WTC11 (cell line): Measurements from ENCODE around the gene HS2ST1. TPM values are rescaled to one million over a fixed set of nuclear protein-coding genes. Genes with fewer than 3 reads are reported as not detected.

Experiments used
- ATAC-seq: fragments of 200-7000 bp; cut with Tn5 transposase; 2 replicates; pipeline ENCODE4 v1.10.0; 2021; ENCODE audit warnings: mild to moderate bottlenecking, moderate library complexity
- CTCF ChIA-PET: fragments of 300-600 bp; sonication (Branson Sonifier 250); formaldehyde crosslinking; loops from one replicate; lab custom pipeline; 2021; ENCODE audit warnings: antibody characterized with exemption; lab: Charles Lee
- POLR2A ChIA-PET: fragments of 350-600 bp; sonication (Branson Sonifier 250); formaldehyde crosslinking; loops from one replicate; lab custom pipeline; 2021; ENCODE audit warnings: antibody characterized with exemption; lab: Charles Lee
- DNase-seq: peaks from one replicate; pipeline ENCODE4 v3.0.0; 2021; ENCODE audit warnings: low spot score
- H3K27ac Mint-ChIP-seq: 2 replicates; pipeline ENCODE4 v1.8.0; 2021; ENCODE audit warnings: mixed read lengths
- H3K27me3 Mint-ChIP-seq: 2 replicates; pipeline ENCODE4 v1.8.0; 2021; ENCODE audit warnings: low read depth, mild to moderate bottlenecking, moderate library complexity, mixed read lengths
- H3K36me3 Mint-ChIP-seq: 2 replicates; pipeline ENCODE4 v1.8.0; 2021; ENCODE audit warnings: mixed read lengths
- H3K4me1 Mint-ChIP-seq: 2 replicates; pipeline ENCODE4 v1.8.0; 2022; ENCODE audit warnings: mixed read lengths
- H3K4me3 Mint-ChIP-seq: 2 replicates; pipeline ENCODE4 v1.8.0; 2021; ENCODE audit warnings: mild to moderate bottlenecking, moderate library complexity, mixed read lengths
- H3K9me3 Mint-ChIP-seq: 2 replicates; pipeline ENCODE4 v1.8.0; 2021; ENCODE audit warnings: mixed read lengths
- ATF3 ChIP-seq: sonication (generic); formaldehyde crosslinking; conservative IDR thresholded peaks from 2 replicates; pipeline ENCODE4 v1.8.1; 2022; ENCODE audit warnings: mild to moderate bottlenecking, missing genetic modification reagents
- CDX4 ChIP-seq: fragments of 250-450 bp; sonication (Bioruptor Pico); IDR thresholded peaks from 2 replicates; pipeline ENCODE4 v1.9.0; 2021; ENCODE audit warnings: moderate library complexity, mild to moderate bottlenecking, inconsistent platforms, borderline replicate concordance
- CREB1 ChIP-seq: sonication (generic); formaldehyde crosslinking; IDR thresholded peaks from 2 replicates; pipeline ENCODE4 v1.8.0; 2023; ENCODE audit warnings: mild to moderate bottlenecking, missing genetic modification reagents
- E2F4 ChIP-seq: sonication (generic); formaldehyde crosslinking; IDR thresholded peaks from 2 replicates; pipeline ENCODE4 v1.8.1; 2022; ENCODE audit warnings: low read depth, mild to moderate bottlenecking, moderate library complexity, missing genetic modification reagents, borderline replicate concordance
- ELF4 ChIP-seq: sonication (generic); formaldehyde crosslinking; IDR thresholded peaks from 2 replicates; pipeline ENCODE4 v1.8.1; 2022; ENCODE audit warnings: low read depth, mild to moderate bottlenecking, moderate library complexity, missing genetic modification reagents
- ETV6 ChIP-seq: sonication (generic); formaldehyde crosslinking; IDR thresholded peaks from 2 replicates; pipeline ENCODE4 v1.8.1; 2022; ENCODE audit warnings: mild to moderate bottlenecking, missing genetic modification reagents
- GTF2I ChIP-seq: fragments of 250-450 bp; sonication (Bioruptor Pico); conservative IDR thresholded peaks from 2 replicates; pipeline ENCODE4 v1.4.0; 2021; ENCODE audit warnings: mild to moderate bottlenecking
- HMGA2 ChIP-seq: fragments of 250-450 bp; sonication (Bioruptor Pico); IDR thresholded peaks from 2 replicates; pipeline ENCODE4 v1.4.0; 2021; ENCODE audit warnings: mild to moderate bottlenecking, moderate library complexity
- IRF2 ChIP-seq: sonication (generic); formaldehyde crosslinking; IDR thresholded peaks from 2 replicates; pipeline ENCODE4 v1.8.0; 2022; ENCODE audit warnings: low read depth, missing genetic modification reagents, borderline replicate concordance
- NFE2L1 ChIP-seq: sonication (generic); formaldehyde crosslinking; IDR thresholded peaks from 2 replicates; pipeline ENCODE4 v1.8.1; 2023; ENCODE audit warnings: missing genetic modification reagents
- NR1H2 ChIP-seq: sonication (generic); formaldehyde crosslinking; IDR thresholded peaks from 2 replicates; pipeline ENCODE4 v1.9.0; 2021; ENCODE audit warnings: mild to moderate bottlenecking, moderate library complexity, missing genetic modification reagents
- NR3C1 ChIP-seq: sonication (generic); formaldehyde crosslinking; conservative IDR thresholded peaks from 2 replicates; pipeline ENCODE4 v1.8.1; 2023; ENCODE audit warnings: low read depth, mild to moderate bottlenecking, missing genetic modification reagents
- SMAD4 ChIP-seq: sonication (generic); formaldehyde crosslinking; IDR thresholded peaks from 2 replicates; pipeline ENCODE4 v1.8.0; 2022; ENCODE audit warnings: mild to moderate bottlenecking, missing genetic modification reagents
- SOX15 ChIP-seq: fragments of 250-450 bp; sonication (Bioruptor Pico); IDR thresholded peaks from 2 replicates; pipeline ENCODE4 v1.9.0; 2021; ENCODE audit warnings: mild to moderate bottlenecking
- ZBTB21 ChIP-seq: sonication (generic); formaldehyde crosslinking; IDR thresholded peaks from 2 replicates; pipeline ENCODE4 v1.8.1; 2023; ENCODE audit warnings: mild to moderate bottlenecking, missing genetic modification reagents, borderline replicate concordance
- ZNF138 ChIP-seq: sonication (generic); formaldehyde crosslinking; conservative IDR thresholded peaks from 2 replicates; pipeline ENCODE4 v1.8.1; 2022; ENCODE audit warnings: mild to moderate bottlenecking, moderate library complexity, missing genetic modification reagents
- ZNF281 ChIP-seq: sonication (generic); formaldehyde crosslinking; IDR thresholded peaks from 2 replicates; pipeline ENCODE4 v1.8.0; 2023; ENCODE audit warnings: mild to moderate bottlenecking, missing genetic modification reagents
- ZNF532 ChIP-seq: fragments of 250-450 bp; sonication (Bioruptor Pico); IDR thresholded peaks from 2 replicates; pipeline ENCODE4 v1.9.0; 2021; ENCODE audit warnings: mild to moderate bottlenecking, borderline replicate concordance
- ZSCAN18 ChIP-seq: fragments of 250-450 bp; sonication (Bioruptor Pico); IDR thresholded peaks from 2 replicates; pipeline ENCODE4 v2.1.2; 2022; ENCODE audit warnings: mild to moderate bottlenecking, moderate library complexity
- total RNA-seq: library from RNA; stranded (reverse); gene quantifications from 3 replicates; pipeline ENCODE4 v1.2.3, GENCODE V29; 2021

HS2ST1 gene
- total RNA-seq, 1 experiment from 2014 or later, result 24.7 TPM

GRCh38 chr1:87017998-87018672 lies 103.7 kb downstream of the HS2ST1 start:
- peaks cover 18% of the 10 kb centered on the region for H3K9me3 Mint-ChIP-seq
- peaks cover 21% of the 10 kb centered on the region for H3K4me1 Mint-ChIP-seq
- no peak overlapping the region for H3K4me3 Mint-ChIP-seq
- ATAC-seq, result peak; percentile 22; the same call in 1 of the 2 replicates
- CTCF ChIA-PET, result no interaction called here
- POLR2A ChIA-PET, result interaction anchor here (0.5 to 0.7 kb wide), 3 partner anchors 31 to 188 kb away, joined by 3 to 4 read pairs (median 3); no protein-coding TSS in a partner anchor
- peaks cover 18% of the 10 kb centered on the region for H3K36me3 Mint-ChIP-seq
- H3K27ac Mint-ChIP-seq, result peak overlapping the region; percentile 41; the same call in 1 of the 2 replicates
- no peaks in the 10 kb centered on the region; the same call in 1 of the 2 replicates for H3K27me3 Mint-ChIP-seq
- no peak for DNase-seq
- TF ChIP-seq ETV6 (no peak), CDX4 (CRISPR knock-in tag) (no peak), SOX15 (CRISPR knock-in tag) (no peak), ZNF532 (CRISPR knock-in tag) (no peak), SMAD4 (CRISPR knock-in tag) (no peak), ZNF138 (CRISPR knock-in tag) (no peak), GTF2I (CRISPR knock-in tag) (no peak), NR1H2 (CRISPR knock-in tag) (no peak), NFE2L1 (no peak), CREB1 (CRISPR knock-in tag) (no peak), IRF2 (CRISPR knock-in tag) (no peak), ZNF281 (CRISPR knock-in tag) (no peak), ELF4 (CRISPR knock-in tag) (no peak), E2F4 (no peak), ATF3 (CRISPR knock-in tag) (no peak)

GRCh38 chr1:87023326-87023725 lies 108.9 kb downstream of the HS2ST1 start:
- TF ChIP-seq HMGA2 (CRISPR knock-in tag) (no peak), ETV6 (no peak), ZSCAN18 (CRISPR knock-in tag) (no peak), ZBTB21 (CRISPR knock-in tag) (no peak), NR3C1 (no peak)
- no peaks in the 10 kb centered on the region for H3K9me3 Mint-ChIP-seq
- DNase-seq, result no peak
- ChIA-PET CTCF (interaction anchor here (0.7 kb wide), 1 partner anchor 177 kb away, joined by 3 read pairs; no protein-coding TSS in a partner anchor), POLR2A (no interaction called here)
- no peak overlapping the region for H3K27ac Mint-ChIP-seq
- H3K27me3 Mint-ChIP-seq, result no peaks in the 10 kb centered on the region
- H3K4me3 Mint-ChIP-seq, result no peak overlapping the region
- H3K4me1 Mint-ChIP-seq, result peaks cover 17% of the 10 kb centered on the region
- H3K36me3 Mint-ChIP-seq, result no peaks in the 10 kb centered on the region
- ATAC-seq, result no peak
